ENCODE data around the gene GNA15.

The GNA15 gene

DNA sequence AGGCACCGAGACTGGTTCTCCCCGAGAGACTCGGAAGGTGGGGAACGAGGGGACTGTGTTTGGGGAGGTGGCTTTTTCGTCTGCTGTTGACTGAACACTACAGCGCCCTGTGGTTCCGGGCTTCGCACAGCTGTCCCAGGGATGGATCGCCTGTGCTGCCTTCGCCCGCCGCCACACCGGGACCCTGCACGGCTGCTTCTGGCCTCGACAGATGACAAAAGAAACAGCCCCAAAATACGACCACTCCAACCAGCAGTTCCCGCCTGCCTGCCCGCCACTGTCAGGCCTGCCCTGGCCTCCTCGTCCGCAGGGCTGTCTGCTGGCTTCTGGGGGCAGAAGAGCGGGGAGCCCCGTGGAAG, 13.3 kb upstream of the GNA15 start:
- no peak for DNase-seq

DNA sequence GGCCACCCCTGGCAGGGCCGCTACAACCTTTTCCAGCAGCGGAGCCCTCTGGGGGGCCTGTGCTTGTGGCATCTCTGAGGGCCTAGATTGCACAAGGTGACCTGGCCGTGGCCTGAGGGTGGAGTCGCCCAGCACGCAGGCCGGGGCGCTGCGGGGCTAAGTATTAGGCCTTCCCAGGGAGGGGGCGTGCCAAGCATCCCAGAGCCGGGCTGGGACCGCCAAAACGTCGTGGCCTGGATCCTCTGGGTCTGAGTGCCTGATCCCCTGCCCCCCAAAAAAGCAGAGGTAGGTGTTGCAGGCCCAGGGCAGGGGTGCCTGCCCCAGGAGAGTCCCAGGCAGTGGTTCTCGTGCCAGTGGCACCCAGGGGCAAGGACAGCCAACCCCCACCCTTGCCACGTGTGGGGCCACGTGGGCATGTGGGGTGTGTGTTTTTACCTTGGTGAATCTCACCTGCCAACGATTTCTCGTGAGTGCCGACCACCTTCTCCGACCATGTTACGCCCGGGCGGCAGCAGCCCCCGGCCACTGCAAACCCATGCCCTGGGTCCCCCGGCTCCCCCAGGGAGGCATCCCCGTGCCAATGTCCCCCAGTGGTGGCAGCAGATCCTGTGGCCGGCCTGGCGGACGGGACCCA, 12.6 kb upstream of the GNA15 start:
- DNase-seq = no peak

DNA sequence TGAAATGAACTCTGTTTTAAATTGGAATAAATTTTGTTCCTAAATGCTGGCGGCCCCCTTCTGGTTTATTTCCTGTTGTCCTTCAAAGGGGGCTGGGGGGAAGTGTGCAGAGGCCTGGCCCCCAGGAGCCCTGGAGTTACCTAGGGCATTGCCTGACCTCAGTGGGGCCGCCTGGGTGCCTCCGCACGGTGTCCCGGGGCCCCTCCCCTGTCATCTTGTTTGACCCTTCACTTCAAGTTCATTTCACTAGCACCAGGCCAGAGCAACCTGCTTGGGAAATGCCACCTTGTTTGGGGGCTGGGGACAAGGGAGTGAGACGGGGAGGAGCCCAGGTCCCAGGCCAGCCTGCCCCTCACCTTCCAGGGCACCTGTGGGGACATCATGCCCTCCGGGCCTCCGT, 11.9 kb upstream of the GNA15 start:
- DNase-seq = no peak

DNA sequence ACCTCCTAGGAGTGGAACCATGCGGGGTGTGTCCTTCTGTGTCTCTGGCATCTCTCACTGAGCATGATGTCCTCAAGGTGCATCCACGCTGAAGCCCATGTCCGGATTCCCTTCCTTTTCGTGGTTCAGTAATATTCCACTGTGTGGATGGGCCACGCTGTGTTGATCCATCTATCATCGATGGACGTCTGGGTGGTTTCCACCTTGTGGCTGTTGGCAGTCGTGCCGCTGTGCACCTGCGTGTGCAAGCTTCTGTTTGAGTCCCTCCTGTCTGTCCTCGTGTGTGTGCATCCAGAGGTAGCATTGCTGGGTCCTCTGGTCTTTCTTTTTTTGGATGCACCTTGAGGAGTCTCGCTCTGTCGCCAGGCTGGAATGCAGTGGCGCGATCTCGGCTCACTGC, 11.2 kb upstream of the GNA15 start:
- no peak for DNase-seq

DNA sequence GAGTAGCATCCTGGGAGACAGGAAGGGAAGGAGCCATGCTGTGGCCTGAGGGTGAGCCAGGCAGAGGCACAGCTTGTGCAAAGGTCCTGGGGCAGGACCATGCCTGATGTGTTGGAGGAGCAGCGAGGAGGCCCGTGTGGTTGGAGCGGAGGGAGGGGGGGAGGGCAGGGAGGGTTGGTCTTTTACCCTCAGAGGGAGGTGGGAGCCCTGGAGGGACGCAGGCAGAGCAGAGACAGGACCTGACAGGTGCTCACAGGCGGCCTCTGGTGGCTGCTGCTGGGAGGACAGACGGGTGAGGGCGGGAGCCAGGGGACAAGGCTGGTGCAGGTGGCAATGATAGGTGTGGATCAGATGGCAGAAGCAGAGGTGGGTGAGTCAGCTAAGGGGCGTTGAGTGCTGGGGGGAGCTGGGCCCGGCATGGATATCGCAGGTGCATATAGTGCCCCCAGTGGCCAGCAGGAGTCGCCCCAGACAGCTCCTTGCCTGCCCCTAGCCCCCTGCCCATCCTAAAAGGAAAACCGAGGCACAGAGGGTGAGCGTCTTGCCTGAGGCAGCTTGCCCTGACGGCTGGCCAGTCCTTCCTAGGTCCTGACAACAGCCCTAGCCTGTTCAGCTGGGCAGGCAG, 9.8 kb upstream of the GNA15 start:
- peak; percentile 85 to 88 for DNase-seq

DNA sequence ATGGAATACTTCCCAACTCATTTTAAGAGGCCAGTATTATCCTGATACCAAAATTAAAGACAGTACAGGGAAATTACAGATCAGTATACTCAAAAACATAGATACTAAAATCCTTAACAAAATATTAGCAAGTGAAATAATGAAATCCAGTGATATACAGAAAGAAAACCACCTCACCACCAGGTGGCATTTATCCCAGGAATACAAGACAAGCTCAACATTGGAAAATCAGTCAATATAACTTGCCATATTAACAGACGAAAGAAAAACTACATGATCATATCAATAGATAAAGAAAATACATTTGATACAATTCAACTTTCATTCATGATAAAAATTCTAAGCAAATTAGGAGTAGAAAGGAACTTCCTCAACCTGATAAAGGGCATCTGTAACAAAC, 6.7 kb upstream of the GNA15 start:
- no peak for DNase-seq

DNA sequence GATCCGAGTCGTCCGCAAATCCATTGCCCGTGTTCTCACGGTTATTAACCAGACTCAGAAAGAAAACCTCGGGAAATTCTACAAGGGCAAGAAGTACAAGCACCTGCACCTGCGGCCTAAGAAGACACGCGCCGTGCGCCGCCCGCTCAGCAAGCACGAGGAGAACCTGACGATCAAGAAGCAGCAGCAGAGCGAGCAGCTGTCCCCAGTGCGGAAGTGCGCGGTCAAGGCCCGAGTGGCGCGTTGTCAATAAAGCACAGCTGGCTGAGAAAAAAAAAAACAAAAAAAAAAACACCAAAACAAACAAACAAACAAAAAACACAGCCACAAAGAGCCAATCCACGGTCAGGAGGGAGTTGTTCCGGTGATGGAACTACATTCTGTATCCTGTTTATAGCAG, 4.7 kb upstream of the GNA15 start:
- DNase-seq = no peak

DNA sequence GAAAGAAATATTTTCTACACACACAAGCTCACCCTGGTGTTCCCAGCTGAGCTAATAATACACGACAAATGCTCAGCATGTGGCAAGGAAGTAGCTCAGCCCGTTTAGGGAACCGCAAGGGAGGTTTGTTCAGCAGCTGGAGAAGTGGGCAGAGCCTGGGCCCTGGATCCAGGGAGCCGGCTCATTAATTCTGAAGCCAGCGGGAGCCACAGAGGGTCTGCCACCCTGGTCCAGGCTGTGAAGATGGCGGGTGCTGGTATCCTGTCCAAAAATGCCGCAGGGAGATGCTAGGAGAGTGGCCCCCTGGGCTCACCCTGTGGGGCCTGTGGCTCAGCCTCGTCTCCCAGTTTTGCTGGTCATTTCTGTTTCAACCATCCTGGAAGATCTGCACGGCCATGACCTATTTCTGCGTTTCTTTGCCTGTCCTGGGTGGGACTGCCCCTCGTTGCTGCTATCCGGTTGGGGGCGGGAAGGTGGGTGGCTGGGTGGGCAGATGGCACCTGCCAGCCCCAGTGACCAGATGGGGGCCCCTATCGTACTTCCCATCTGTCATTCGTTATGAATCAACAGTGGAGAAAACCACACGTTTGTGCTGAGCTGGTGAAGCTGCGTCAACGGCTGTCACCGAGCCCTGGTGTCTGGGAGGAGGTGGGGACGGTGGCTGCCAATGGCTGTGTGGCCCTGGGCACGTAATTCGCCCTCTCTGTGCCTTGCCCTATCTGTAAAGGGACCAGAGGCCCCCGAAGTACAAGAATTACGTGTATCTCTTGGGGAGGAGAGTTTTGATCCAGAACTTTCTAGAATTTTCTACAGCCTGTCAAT, 2.7 kb upstream of the GNA15 start:
- DNase-seq = peak; percentile 81 to 83

DNA sequence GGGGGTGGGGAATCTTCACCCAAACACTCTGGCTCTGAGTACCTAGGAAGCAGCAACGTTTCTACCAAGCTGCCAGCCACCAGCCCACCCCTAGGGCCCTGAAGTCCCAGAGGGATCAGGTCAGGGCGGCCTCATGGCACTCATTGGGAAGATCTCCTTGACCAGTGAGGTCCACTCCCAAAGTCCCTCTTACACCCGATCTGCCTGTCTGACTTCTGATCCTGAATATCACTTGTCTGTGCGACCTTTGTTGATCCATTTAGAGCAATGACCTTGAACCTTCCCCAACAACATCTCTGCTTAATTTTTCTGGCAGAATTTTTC, 2.1 kb upstream of the GNA15 start:
- DNase-seq = no peak

DNA sequence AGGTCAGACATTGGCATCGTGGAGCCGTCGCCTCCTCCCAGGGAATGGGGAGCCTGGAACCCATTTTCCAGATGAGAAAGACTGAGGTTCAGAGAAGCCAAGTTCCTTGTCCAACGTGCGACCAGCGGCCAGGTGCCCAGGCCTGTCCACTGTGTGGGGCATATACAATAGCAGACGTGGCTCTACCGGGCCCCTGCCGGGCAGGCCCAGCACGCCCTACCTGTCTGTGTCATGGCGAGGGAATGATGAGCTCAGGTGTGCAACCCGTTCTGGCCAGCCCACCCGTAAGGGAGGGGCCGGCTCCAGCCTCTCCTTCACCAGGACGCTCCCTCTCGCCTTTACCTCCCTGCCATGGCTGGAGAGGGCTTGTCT, 837 bp downstream of the GNA15 start:
- DNase-seq = no peak

DNA sequence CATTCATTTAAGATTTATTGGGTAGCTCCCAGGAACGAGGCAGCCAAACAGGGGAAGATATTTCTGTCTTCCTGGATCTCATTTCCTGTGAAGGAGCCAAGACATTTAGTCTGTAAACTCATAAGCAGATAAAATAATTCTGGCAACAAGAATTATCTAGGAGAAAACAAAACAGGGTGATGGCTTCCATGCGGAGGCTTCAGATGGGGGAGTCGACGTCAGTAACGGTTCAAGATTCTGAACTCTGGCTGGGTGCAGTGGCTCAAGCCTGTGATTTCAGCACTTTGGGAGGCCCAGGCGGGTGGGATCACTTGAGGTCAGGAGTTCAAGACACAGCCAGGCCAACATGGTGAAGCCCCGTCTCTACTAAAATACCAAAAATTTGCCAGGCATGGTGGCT, 1.3 kb downstream of the GNA15 start:
- no peak for DNase-seq

DNA sequence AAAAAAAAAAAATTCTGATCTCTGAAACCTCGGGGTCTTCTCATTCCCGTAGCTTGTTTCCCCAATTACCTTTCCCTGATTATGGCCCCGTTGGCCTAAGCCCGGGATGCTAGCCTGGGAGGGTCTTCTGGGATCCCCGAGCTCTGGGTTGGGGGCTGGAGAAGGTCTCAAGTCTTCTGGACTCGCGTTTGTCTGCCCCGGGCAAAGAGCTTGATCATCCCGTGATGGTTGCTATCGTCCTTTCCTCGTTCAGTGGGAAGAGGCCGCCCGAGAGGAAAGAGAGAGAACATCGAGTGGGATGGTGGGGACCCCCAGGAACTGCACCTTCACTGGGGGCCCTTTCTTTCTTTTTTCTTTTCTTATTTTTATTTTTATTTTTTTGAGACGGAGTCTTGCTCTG, 2.4 kb downstream of the GNA15 start:
- no peak for DNase-seq

DNA sequence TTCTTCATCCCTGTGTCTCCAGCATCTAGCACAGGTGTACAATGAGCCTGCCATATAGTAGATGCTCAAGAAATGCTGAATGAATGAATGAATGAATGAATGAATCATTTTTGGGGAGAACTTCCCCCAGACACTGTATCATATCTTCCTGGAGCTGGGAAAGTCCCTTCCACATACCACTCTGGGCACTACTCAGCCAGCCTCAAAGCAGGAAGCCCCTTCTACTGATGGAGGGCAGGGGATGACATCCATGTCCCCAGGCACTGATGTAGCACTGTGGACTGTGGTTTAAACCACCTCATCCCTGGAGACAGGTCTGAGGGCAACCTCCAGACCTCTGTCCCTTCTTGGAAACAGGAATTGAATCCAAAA, 4.8 kb downstream of the GNA15 start:
- DNase-seq = no peak

DNA sequence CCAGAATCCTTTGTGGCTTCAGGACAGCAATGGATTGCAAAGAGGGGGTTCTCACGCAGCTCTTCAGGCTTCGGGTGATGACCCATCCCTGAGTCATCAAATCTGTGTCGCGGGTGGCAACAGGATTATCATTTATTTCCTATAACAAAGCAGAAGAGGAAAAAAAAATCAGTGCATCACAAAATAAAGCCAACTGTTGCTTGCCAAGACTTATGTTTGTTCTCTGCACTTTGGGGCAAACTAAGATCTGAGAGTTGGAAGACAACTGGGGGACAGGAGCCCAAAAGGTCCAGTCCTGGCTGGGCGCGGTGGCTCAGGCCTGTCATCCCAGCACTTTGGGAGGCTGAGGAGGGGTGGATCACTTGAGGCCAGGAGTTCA, 6.4 kb downstream of the GNA15 start:
- DNase-seq = peak; percentile 59 to 64

DNA sequence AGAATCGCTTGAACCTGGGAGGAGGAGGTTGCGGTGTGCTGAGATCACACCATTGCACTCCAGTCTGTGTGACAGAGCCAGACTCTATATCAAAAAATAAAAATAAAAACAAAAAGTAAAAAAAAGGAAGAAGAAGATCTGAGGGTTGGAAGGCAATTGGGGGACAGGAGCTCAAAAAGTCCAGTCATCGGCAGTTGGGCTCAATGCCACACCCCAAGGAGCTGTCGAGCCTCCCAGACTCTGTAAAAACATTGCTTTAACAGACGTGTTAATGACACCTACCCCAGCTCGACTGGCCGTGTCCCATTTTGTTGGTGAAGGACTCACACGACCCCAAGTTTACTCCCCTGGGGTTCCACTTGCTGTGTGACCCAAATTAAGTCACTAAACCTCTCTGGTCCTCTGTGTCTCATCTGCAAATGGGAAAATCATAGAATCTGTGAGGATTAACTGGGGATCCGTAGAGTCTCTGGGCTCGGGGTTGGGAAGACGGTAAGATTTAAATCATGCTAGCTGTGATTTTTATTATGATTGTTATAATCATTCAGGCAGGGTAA, 7.0 kb downstream of the GNA15 start:
- DNase-seq = no peak

DNA sequence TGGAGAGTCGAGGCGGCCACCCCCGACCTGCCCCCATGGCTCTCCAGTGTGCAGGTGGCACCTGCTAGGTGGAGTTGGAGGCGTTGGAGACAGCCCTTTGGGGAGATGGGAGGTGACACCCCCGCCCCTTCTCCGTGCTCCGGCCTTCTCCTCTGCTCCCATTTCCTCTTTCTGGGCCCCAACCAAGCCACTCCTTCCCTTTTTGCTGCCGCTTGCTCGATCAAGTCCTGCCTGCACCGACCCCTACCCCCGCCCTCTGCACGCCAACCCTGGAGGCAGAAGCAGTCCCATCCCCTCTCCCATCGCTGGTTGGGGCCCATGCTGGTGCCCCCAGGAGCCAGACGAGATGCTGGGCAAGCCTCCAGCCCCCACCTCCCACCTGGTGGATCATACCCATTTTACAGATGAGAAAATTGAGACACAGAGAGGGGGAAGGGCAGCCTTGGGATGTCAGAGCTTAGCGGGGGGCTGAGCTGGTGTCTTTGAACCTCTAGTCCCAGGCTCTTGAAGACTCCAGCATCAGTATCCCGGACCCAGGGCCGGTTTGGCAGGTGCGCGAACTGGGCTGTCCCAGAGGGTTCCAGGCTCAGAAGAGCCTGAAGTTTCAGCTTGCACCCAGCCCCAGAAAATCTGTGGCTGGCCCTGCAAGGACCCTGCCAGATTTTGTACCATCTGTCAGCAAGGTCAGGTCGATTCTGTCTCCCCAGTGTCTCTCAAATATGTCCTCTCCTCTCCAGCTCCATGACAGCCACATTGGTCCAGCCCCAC, 10.3 kb downstream of the GNA15 start:
- no peak for DNase-seq

DNA sequence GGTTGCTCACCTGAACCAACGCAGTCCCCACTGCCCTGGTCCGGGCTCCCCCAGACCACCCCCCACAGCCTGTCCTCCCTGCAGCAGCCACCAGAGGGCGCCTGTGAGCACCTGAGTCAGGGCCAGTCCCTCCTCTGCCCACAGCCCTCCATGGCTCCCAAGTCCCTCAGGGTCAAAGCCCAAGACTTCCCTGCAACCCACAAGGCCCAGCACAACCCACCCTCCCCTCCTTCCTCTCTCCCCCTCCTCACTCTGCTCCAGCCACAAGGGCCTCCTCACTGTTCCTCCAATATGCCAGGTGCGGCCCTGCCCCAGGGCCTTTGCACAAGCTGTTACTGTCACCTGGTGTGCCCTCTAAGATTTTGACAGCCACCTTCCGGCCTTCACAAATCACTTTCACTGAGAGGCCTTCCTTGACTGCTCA, 10.9 kb downstream of the GNA15 start:
- peak; percentile 77 to 78 for DNase-seq

DNA sequence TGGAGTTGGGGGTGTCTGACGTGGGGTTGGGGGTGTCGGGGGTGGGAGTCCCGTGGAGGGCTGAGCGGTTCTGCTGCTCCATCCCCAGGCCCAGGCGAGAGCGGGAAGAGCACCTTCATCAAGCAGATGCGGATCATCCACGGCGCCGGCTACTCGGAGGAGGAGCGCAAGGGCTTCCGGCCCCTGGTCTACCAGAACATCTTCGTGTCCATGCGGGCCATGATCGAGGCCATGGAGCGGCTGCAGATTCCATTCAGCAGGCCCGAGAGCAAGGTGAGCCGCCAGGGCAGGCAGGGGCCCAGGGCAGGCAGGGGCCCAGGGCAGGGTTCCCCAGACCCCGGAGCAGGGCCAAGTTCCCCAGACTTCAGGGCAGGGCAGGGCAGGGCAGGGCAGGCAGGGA, 12.7 kb downstream of the GNA15 start:
- no peak for DNase-seq

DNA sequence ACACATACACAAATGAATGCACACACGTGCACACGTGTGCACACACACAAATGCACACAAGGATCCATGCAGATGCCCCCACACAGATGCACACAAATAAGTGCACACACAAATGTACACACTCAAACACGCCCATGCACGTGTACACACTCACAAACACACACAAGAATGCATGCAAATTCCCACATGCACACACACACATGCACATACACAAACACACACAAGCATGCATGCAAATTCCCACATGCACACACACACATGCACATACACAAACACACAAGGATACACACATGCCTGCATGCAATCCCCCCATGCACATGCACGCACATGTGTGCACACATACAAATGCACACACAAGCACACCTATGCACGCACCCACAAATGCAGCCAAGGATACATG, 13.3 kb downstream of the GNA15 start:
- DNase-seq = no peak

DNA sequence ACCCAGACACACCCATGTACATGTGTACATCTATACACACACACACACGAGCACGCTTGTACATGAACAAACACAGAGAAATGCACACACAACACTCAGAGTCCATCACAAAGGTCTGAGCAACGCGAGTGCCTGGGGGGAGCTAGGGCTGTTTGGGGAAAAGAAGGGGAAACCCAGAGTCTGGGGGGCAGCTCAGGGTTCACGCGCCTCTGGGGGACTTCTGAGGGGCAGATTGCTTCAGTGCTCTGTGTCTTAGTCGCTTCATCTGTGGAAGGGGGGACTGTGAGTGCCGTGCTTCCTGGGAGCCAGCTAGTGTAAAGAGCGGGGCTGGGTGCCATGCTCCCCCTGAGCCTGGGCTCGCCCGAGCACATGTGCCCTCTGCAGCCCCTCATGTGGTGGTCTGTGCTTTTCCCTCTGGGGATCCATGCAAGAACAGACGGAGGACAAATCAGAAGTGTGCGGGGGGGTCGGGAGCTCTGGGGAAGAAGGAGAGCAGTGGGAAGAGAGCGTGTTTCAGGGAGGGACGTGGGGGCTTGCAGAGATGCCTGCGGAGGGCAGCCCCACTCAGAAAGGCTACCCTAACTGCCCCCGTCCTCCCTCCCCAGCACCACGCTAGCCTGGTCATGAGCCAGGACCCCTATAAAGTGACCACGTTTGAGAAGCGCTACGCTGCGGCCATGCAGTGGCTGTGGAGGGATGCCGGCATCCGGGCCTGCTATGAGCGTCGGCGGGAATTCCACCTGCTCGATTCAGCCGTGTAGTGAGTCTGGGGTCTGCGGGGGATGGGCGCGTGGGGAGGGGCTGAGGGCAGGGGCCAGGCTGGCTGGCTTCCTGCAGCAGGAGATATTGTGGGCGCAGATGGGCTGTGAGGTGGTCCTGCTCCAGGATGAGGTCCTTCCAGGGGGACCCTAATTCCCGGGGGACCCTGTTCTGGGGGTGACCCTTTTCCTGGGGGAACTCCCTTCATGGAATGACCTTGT, 14.0 kb downstream of the GNA15 start:
- DNase-seq = no peak

DNA sequence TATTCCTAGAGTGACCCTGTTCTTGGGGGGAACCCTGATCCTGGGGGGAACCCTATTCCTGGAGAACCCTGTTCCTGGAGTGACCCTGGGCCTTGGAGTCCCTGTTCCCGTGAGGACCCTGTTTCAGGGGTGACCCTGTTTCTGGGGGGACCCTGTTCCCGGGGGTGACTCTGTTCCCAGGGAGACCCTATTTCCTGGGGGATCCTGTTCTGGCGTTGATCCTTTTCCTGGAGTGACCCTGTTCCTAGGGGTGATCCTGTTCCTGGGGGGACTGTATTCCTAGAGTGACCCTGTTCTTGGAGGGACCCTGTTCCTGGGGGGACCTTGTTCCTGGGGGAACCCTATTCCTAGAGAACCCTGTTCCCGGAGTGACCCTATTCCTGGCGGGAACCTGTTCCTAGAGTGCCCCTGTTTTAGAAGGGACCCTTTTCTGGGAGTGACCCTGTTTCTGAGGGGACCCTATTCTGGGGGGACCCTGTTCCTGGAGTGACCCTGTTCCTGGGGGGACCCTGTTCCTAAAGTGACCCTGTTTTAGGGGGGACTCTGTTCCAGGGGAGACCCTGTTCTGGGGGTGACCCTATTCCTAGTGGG, 15.0 kb downstream of the GNA15 start:
- no peak for DNase-seq

All from stimulated activated CD4-positive, alpha-beta T cell treated with anti-CD3 and anti-CD28 coated beads, Interleukin-2, amount 100 ng/mL, for 24 hours (primary cell).